ENCODE measurements around the gene MAF.

GRCh38 chr16:79623062-79623461, 22.5 kb upstream of the MAF start:
- TF ChIP-seq CTCF (conservative IDR thresholded peaks at IDR 0.05; ENCODE audit: low read length) (no peak), EZH2phosphoT487 (IDR thresholded peaks at IDR 0.05; ENCODE audit: borderline replicate concordance) (no peak)
